HG03342 (cell line): ENCODE data around the gene PRMT1.

ENCODE experiments used
- ATAC-seq: cut with Tn5 transposase; IDR thresholded peaks from one replicate; pipeline ENCODE4 v1.9.1; 2021; ENCODE audit warnings: mild to moderate bottlenecking, moderate library complexity; ENCODE audit not compliant: unreplicated experiment

PRMT1 gene

GRCh38 chr19:49687566-49688316 lies 10.7 kb downstream of the PRMT1 start:
- no peak for ATAC-seq

- no peak for ATAC-seq
Measured at GRCh38 chr19:49688531-49689132, 11.6 kb downstream of the PRMT1 start.

GRCh38 chr19:49689133-49690078 lies 12.3 kb downstream of the PRMT1 start, which contains the start of gene ADM5:
Gene ADM5, plus strand, starts transcription at chr19:49689594. Its CDS starts 244 bp downstream, at chr19:49689838.
- ATAC-seq: no peak

- ATAC-seq: no peak
Measured at GRCh38 chr19:49690079-49690655, 13.1 kb downstream of the PRMT1 start.

- no peak for ATAC-seq
Measured at GRCh38 chr19:49690656-49691242, 13.7 kb downstream of the PRMT1 start, which contains the start of gene CPT1C. Gene CPT1C, plus strand, starts transcription at chr19:49691116. Its CDS starts 1,137 bp downstream, at chr19:49692253.

GRCh38 chr19:49691243-49692146 lies 14.4 kb downstream of the PRMT1 start:
- ATAC-seq: no peak

GRCh38 chr19:49692147-49692506 lies 15.1 kb downstream of the PRMT1 start:
- no peak for ATAC-seq

GRCh38 chr19:49696115-49696514 lies 19.0 kb downstream of the PRMT1 start:
- no peak for ATAC-seq

GRCh38 chr19:49696865-49697264 lies 19.8 kb downstream of the PRMT1 start:
- ATAC-seq: no peak

- ATAC-seq: no peak
Measured at GRCh38 chr19:49699364-49699763, 22.3 kb downstream of the PRMT1 start.

GRCh38 chr19:49700563-49700962 lies 23.5 kb downstream of the PRMT1 start:
- ATAC-seq: no peak

- ATAC-seq: no peak
Measured at GRCh38 chr19:49701271-49701786, 24.3 kb downstream of the PRMT1 start.

GRCh38 chr19:49704888-49705642 lies 28.0 kb downstream of the PRMT1 start:
- ATAC-seq: no peak

GRCh38 chr19:49705919-49706318 lies 28.8 kb downstream of the PRMT1 start:
- ATAC-seq: no peak

GRCh38 chr19:49710372-49710951 lies 33.4 kb downstream of the PRMT1 start:
- ATAC-seq: no peak

GRCh38 chr19:49712397-49712859 lies 35.4 kb downstream of the PRMT1 start:
- ATAC-seq: no peak

- ATAC-seq: no peak
Measured at GRCh38 chr19:49713236-49713845, 36.3 kb downstream of the PRMT1 start.

GRCh38 chr19:49716154-49716553 lies 39.1 kb downstream of the PRMT1 start:
- ATAC-seq: no peak
